Brain microvascular endothelial cell (primary cell): ENCODE data around the gene SNX33.

Experiments used
- DNase-seq: peaks from one replicate; pipeline ENCODE4 v3.0.0-alpha.2; 2020
- H3K27ac ChIP-seq: fragments of 250-450 bp; sonication (Bioruptor Pico); 2 replicates; pipeline ENCODE4 v1.5.1; 2020; ENCODE audit warnings: mild to moderate bottlenecking, moderate library complexity
- H3K27me3 ChIP-seq: fragments of 250-450 bp; sonication (Bioruptor Pico); replicated peaks from 2 replicates; pipeline ENCODE4 v1.5.1; 2020; ENCODE audit warnings: mild to moderate bottlenecking
- H3K36me3 ChIP-seq: fragments of 250-450 bp; sonication (Bioruptor Pico); replicated peaks from 2 replicates; pipeline ENCODE4 v1.5.1; 2020; ENCODE audit warnings: mild to moderate bottlenecking
- H3K4me3 ChIP-seq: 2 replicates; pipeline ENCODE4 v1.5.1; 2011; ENCODE audit warnings: low read depth, mild to moderate bottlenecking, control low read depth, low read length, moderate library complexity
- CTCF ChIP-seq: IDR thresholded peaks from 2 replicates; pipeline ENCODE4 v1.5.1; 2011; ENCODE audit warnings: low read depth, mild to moderate bottlenecking, moderate library complexity, low read length, control low read depth, inconsistent platforms; ENCODE audit errors: missing control alignments
- in situ Hi-C: cut with HindIII; loops from 2 replicates; pipeline ENCODE4 v1.10.0; 2017; ENCODE audit warnings: low sequenced_read_pairs, low pct_ligation_motif_present

Gene SNX33

GRCh38 chr15:75648156-75649000 lies 666 bp downstream of the SNX33 start:
- no peak for TF ChIP-seq CTCF
- peaks cover 17% of the 10 kb centered on the region for H3K36me3 ChIP-seq
- no peaks in the 10 kb centered on the region for H3K27me3 ChIP-seq
- in situ Hi-C loops, result no loop called here
- DNase-seq, result no peak
- H3K4me3 ChIP-seq, result peak overlapping the region; percentile 85
- H3K27ac ChIP-seq, result peak overlapping the region; percentile 96

- peaks cover 19% of the 10 kb centered on the region for H3K36me3 ChIP-seq
- no peak for TF ChIP-seq CTCF
- H3K27me3 ChIP-seq, result no peaks in the 10 kb centered on the region
- no peak for DNase-seq
- peak overlapping the region; percentile 85 for H3K4me3 ChIP-seq
- in situ Hi-C loops, result no loop called here
- peak overlapping the region; percentile 96 for H3K27ac ChIP-seq
These were observed 1.5 kb downstream of the SNX33 start for GRCh38 chr15:75649045-75649761.

- H3K27me3 ChIP-seq, result no peaks in the 10 kb centered on the region
- in situ Hi-C loops, result no loop called here
- H3K4me3 ChIP-seq, result peak overlapping the region; percentile 9
These were observed 2.1 kb downstream of the SNX33 start for GRCh38 chr15:75649848-75650247.

GRCh38 chr15:75650908-75651809 lies 3.4 kb downstream of the SNX33 start:
- no peak for DNase-seq
- in situ Hi-C loops, result no loop called here
- Histone ChIP-seq H3K27ac (peak overlapping the region; percentile 52), H3K27me3 (no peaks in the 10 kb centered on the region), H3K4me3 (peak overlapping the region; percentile 27), H3K36me3 (peaks cover 23% of the 10 kb centered on the region)
- no peak for TF ChIP-seq CTCF

More at GRCh38 chr15:75649848-75650247, 2.1 kb downstream of the SNX33 start:
- no peak for TF ChIP-seq CTCF
- DNase-seq, result no peak
- H3K27ac ChIP-seq, result no peak overlapping the region
- peaks cover 23% of the 10 kb centered on the region for H3K36me3 ChIP-seq

- DNase-seq, result no peak
- in situ Hi-C loops, result no loop called here
- Histone ChIP-seq H3K27ac (peak overlapping the region; percentile 52), H3K27me3 (no peaks in the 10 kb centered on the region), H3K36me3 (peaks cover 26% of the 10 kb centered on the region), H3K4me3 (peak overlapping the region; percentile 27)
- TF ChIP-seq CTCF, result no peak
These were observed 4.3 kb downstream of the SNX33 start for GRCh38 chr15:75651810-75652543.
